Trophoblast cell (in vitro differentiated cells and primary cell): ENCODE results near the gene PKP1.

ENCODE experiments used
- DNase-seq, 2 donors: peaks; one replicate each; pipeline ENCODE4 v3.0.0-alpha.2; 2016
- H2AFZ ChIP-seq: 2 replicates; pipeline ENCODE4 v1.6.1; 2013; ENCODE audit warnings: low read length, moderate library complexity, mild to moderate bottlenecking; ENCODE audit not compliant: insufficient read depth, poor library complexity
- H2AK5ac ChIP-seq: 2 replicates; pipeline ENCODE4 v1.6.1; 2013; ENCODE audit warnings: mild to moderate bottlenecking, low read length
- H2BK120ac ChIP-seq: 2 replicates; pipeline ENCODE4 v1.6.1; 2013; ENCODE audit warnings: low read length, mild to moderate bottlenecking, moderate library complexity; ENCODE audit not compliant: insufficient read depth, poor library complexity
- H2BK12ac ChIP-seq: 2 replicates; pipeline ENCODE4 v1.6.1; 2013; ENCODE audit warnings: mild to moderate bottlenecking, low read length, moderate library complexity
- H2BK5ac ChIP-seq: 2 replicates; pipeline ENCODE4 v1.6.1; 2013; ENCODE audit warnings: low read length, low read depth, moderate library complexity, mild to moderate bottlenecking; ENCODE audit not compliant: poor library complexity
- H3K14ac ChIP-seq: 2 replicates; pipeline ENCODE4 v1.6.1; 2013; ENCODE audit warnings: mild to moderate bottlenecking, low read length
- H3K18ac ChIP-seq: 2 replicates; pipeline ENCODE4 v1.6.1; 2013; ENCODE audit warnings: mild to moderate bottlenecking, low read length
- H3K23ac ChIP-seq: 2 replicates; pipeline ENCODE4 v1.6.1; 2013; ENCODE audit warnings: low read length
- H3K27ac ChIP-seq: 2 replicates; pipeline ENCODE4 v1.5.1; 2013; ENCODE audit warnings: low read depth, mild to moderate bottlenecking, inconsistent platforms, low read length, moderate library complexity
- H3K27me3 ChIP-seq: 2 replicates; pipeline ENCODE4 v1.6.1; 2013; ENCODE audit warnings: inconsistent platforms, mild to moderate bottlenecking, low read length, moderate library complexity; ENCODE audit not compliant: insufficient read depth
- H3K36me3 ChIP-seq, 2 experiments: 1 replicate in 1 of 2; 2 replicates in 1 of 2; pipeline ENCODE4 v1.6.1; 2013; ENCODE audit warnings: low read length in 2 of 2, mild to moderate bottlenecking in 2 of 2, moderate library complexity in 1 of 2; ENCODE audit not compliant: insufficient read depth in 2 of 2, control insufficient read depth in 1 of 2
- H3K4ac ChIP-seq: 2 replicates; pipeline ENCODE4 v1.6.1; 2013; ENCODE audit warnings: low read depth, mild to moderate bottlenecking, low read length, moderate library complexity
- H3K4me1 ChIP-seq, 2 experiments: 1 replicate in 1 of 2; 2 replicates in 1 of 2; pipeline ENCODE4 v1.6.1; 2013; ENCODE audit warnings: low read length in 2 of 2, mild to moderate bottlenecking in 2 of 2, moderate library complexity in 1 of 2; ENCODE audit not compliant: insufficient read depth in 2 of 2, control insufficient read depth in 1 of 2
- H3K4me2 ChIP-seq: 2 replicates; pipeline ENCODE4 v1.6.1; 2013; ENCODE audit warnings: inconsistent platforms, mild to moderate bottlenecking, low read length, moderate library complexity
- H3K4me3 ChIP-seq: 2 replicates; pipeline ENCODE4 v1.5.1; 2013; ENCODE audit warnings: mild to moderate bottlenecking, low read depth, low read length, inconsistent platforms
- H3K79me1 ChIP-seq: one replicate; pipeline ENCODE4 v1.6.1; 2013; ENCODE audit warnings: low read length
- H3K79me2 ChIP-seq: 2 replicates; pipeline ENCODE4 v1.6.1; 2013; ENCODE audit warnings: low read length, mild to moderate bottlenecking; ENCODE audit not compliant: control insufficient read depth, insufficient read depth, poor library complexity
- H3K9ac ChIP-seq: 2 replicates; pipeline ENCODE4 v1.6.1; 2013; ENCODE audit warnings: mild to moderate bottlenecking, low read length
- H3K9me3 ChIP-seq: 2 replicates; pipeline ENCODE4 v1.6.1; 2013; ENCODE audit warnings: low read depth, mild to moderate bottlenecking, control low read depth, inconsistent platforms, low read length; ENCODE audit not compliant: insufficient read depth
- H4K12ac ChIP-seq: 2 replicates; pipeline ENCODE4 v1.6.1; 2013; ENCODE audit warnings: low read depth, mild to moderate bottlenecking, low read length, moderate library complexity
- H4K8ac ChIP-seq: 2 replicates; pipeline ENCODE4 v1.6.1; 2013; ENCODE audit warnings: low read depth, mild to moderate bottlenecking, low read length, moderate library complexity
- H4K91ac ChIP-seq: one replicate; pipeline ENCODE4 v1.6.1; 2013; ENCODE audit warnings: low read depth, mild to moderate bottlenecking, low read length, moderate library complexity
- WGBS: extraction: QIAGEN DNeasy Blood & Tissue Kit; methylation state at CpG from one replicate; pipeline ENCODE4 v1.1.7; 2013; ENCODE audit warnings: missing lambda C conversion rate; ENCODE audit not compliant: insufficient read length, insufficient coverage; ENCODE audit errors: extremely low coverage; 5-methylcytosine and 5-hydroxymethylcytosine counted together

PKP1 gene

DNA sequence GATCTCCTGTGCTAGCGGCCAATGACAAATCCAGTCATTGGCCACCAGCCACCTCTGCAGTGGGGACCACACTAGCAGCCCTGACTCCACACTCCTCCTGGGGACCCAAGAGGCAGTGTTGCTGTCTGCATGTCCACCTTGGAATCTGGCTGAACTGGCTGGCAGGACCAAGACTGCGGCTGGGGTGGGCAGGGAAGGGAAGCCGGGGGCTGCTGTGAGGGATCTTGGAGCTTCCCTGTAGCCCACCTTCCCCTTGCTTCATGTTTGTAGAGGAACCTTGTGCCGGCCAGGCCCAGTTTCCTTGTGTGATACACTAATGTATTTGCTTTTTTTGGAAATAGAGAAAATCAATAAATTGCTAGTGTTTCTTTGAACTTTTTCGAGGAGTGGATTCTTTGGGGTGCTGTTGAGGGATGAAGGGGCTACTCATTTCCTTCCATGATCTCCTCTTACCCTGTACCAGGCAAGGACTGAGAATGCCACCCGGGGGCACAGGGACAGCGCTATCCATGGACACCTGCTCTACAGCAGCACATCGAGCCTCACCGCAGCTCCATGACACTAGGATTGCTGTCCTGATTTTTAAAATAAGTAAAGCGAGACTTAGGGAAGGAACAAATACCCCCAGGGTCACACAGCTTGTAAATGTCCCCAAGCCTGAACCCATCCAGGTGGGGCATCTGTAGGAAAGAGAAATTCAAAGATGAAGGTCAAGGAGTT is 49.5 kb downstream of the PKP1 start:
- H3K4me2 ChIP-seq, result no peak overlapping the region
- H3K27me3 ChIP-seq, result no peaks in the 10 kb centered on the region
- no peak overlapping the region for H2AFZ ChIP-seq
- no peak overlapping the region for H3K14ac ChIP-seq
- H4K8ac ChIP-seq, result no peak overlapping the region
- H3K9me3 ChIP-seq, result no peaks in the 10 kb centered on the region
- no peak for DNase-seq
- no peak overlapping the region for H3K23ac ChIP-seq
- WGBS, result no CpG with 5 or more reads among the region's 10 CpGs
- no peak overlapping the region for H2BK12ac ChIP-seq
- H3K27ac ChIP-seq, result no peak overlapping the region
- no peak overlapping the region for H3K9ac ChIP-seq
- no peak overlapping the region for H4K12ac ChIP-seq
- no peak overlapping the region for H2BK120ac ChIP-seq
- no peak overlapping the region for H2AK5ac ChIP-seq
- no peak overlapping the region for H3K18ac ChIP-seq
- no peaks in the 10 kb centered on the region for H3K79me1 ChIP-seq
- no peaks in the 10 kb centered on the region for H3K4me1 ChIP-seq
- no peak overlapping the region for H2BK5ac ChIP-seq
- no peaks in the 10 kb centered on the region for H3K79me2 ChIP-seq
- H3K4me3 ChIP-seq, result no peak overlapping the region
- H3K36me3 ChIP-seq, result no peaks in the 10 kb centered on the region
- no peak overlapping the region for H4K91ac ChIP-seq
- no peak overlapping the region for H3K4ac ChIP-seq

- Histone ChIP-seq H2BK120ac (no peak overlapping the region), H3K4me2 (no peak overlapping the region), H3K14ac (no peak overlapping the region), H2BK12ac (no peak overlapping the region), H3K23ac (no peak overlapping the region), H4K12ac (no peak overlapping the region), H3K9me3 (no peaks in the 10 kb centered on the region), H3K4me1 (no peaks in the 10 kb centered on the region), H3K36me3 (no peaks in the 10 kb centered on the region), H3K79me1 (no peaks in the 10 kb centered on the region), H3K27me3 (no peaks in the 10 kb centered on the region), H2BK5ac (no peak overlapping the region), H3K18ac (peak overlapping the region; percentile 51), H4K91ac (no peak overlapping the region), H2AFZ (no peak overlapping the region), H3K4ac (no peak overlapping the region), H3K9ac (no peak overlapping the region), H3K79me2 (no peaks in the 10 kb centered on the region), H3K27ac (no peak overlapping the region), H3K4me3 (no peak overlapping the region), H2AK5ac (no peak overlapping the region), H4K8ac (no peak overlapping the region)
- whole genome bisulfite sequencing, result no CpG with 5 or more reads among the region's 11 CpGs
- peak in 1 of 2 donors; percentile 70 for DNase-seq
Measured at GRCh38 chr1:201334325-201335173, 51.2 kb downstream of the PKP1 start.

DNA sequence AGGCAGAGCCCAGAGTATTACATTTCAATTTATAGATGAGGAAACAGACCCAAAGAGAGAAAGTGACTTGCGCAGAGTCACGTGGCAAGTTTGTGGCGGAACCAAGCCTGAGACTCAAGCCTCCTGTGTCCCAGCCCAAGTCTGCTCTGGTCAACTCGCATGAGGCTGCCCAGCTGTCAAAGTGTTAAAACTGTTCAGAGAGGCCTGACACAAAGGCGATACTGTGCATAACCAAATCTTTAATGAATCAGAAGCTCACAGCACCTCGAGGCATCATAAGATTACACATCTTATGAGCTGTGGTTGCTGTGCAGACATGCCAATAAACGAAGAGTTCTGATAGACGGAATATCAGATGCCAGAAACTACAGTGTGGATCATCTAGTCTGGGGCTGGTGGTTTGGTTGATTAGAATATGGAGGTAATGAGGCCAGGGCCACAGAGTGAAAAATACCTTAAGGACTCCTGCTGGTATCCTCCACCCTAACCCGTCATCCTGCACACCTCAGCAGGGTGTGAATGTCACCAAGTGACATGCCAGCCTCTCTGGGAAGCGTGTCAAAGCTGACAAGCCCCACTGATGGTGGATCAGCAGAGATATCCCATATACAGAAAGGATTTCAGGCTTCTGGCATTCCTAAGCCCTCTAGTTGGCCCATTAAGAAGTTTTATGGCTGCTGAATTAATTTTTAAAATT is 52.0 kb downstream of the PKP1 start:
- DNase-seq, result peak; percentile 92 to 96
- Histone ChIP-seq H3K9me3 (no peaks in the 10 kb centered on the region), H2BK120ac (no peak overlapping the region), H4K12ac (no peak overlapping the region), H4K8ac (no peak overlapping the region), H3K14ac (no peak overlapping the region), H3K23ac (no peak overlapping the region), H3K4me2 (no peak overlapping the region), H2AFZ (no peak overlapping the region), H4K91ac (no peak overlapping the region), H3K36me3 (no peaks in the 10 kb centered on the region), H3K79me2 (no peaks in the 10 kb centered on the region), H3K4me3 (no peak overlapping the region), H3K27me3 (no peaks in the 10 kb centered on the region), H3K4me1 (no peaks in the 10 kb centered on the region), H3K18ac (no peak overlapping the region), H3K9ac (no peak overlapping the region), H2AK5ac (no peak overlapping the region), H3K79me1 (no peaks in the 10 kb centered on the region), H3K27ac (no peak overlapping the region), H2BK5ac (no peak overlapping the region), H3K4ac (no peak overlapping the region), H2BK12ac (no peak overlapping the region)
- WGBS, result no CpG with 5 or more reads among the region's 10 CpGs

GRCh38 chr1:201335901-201336300 is 52.6 kb downstream of the PKP1 start:
- Histone ChIP-seq H3K27ac (no peak overlapping the region), H3K36me3 (no peaks in the 10 kb centered on the region), H4K12ac (no peak overlapping the region), H2AFZ (no peak overlapping the region), H3K79me2 (no peaks in the 10 kb centered on the region), H3K79me1 (no peaks in the 10 kb centered on the region), H3K4me2 (no peak overlapping the region), H3K4me1 (no peaks in the 10 kb centered on the region), H3K27me3 (no peaks in the 10 kb centered on the region), H2BK12ac (no peak overlapping the region), H3K23ac (no peak overlapping the region), H3K18ac (no peak overlapping the region), H3K14ac (no peak overlapping the region), H3K9ac (no peak overlapping the region), H3K4me3 (no peak overlapping the region), H3K9me3 (no peaks in the 10 kb centered on the region), H3K4ac (no peak overlapping the region), H2BK120ac (no peak overlapping the region), H2AK5ac (no peak overlapping the region), H2BK5ac (no peak overlapping the region), H4K91ac (no peak overlapping the region), H4K8ac (no peak overlapping the region)
- no peak for DNase-seq
- WGBS, result no CpG with 5 or more reads among the region's 3 CpGs
